Trophoblast cell (in vitro differentiated cells and primary cell): ENCODE measurements around the gene SLC6A4.

Experiments used
- DNase-seq, 2 donors: peaks; one replicate each; pipeline ENCODE4 v3.0.0-alpha.2; 2016
- H2AFZ ChIP-seq: 2 replicates; pipeline ENCODE4 v1.6.1; 2013; ENCODE audit warnings: low read length, moderate library complexity, mild to moderate bottlenecking; ENCODE audit not compliant: insufficient read depth, poor library complexity
- H2AK5ac ChIP-seq: 2 replicates; pipeline ENCODE4 v1.6.1; 2013; ENCODE audit warnings: mild to moderate bottlenecking, low read length
- H2BK120ac ChIP-seq: 2 replicates; pipeline ENCODE4 v1.6.1; 2013; ENCODE audit warnings: low read length, mild to moderate bottlenecking, moderate library complexity; ENCODE audit not compliant: insufficient read depth, poor library complexity
- H2BK12ac ChIP-seq: 2 replicates; pipeline ENCODE4 v1.6.1; 2013; ENCODE audit warnings: mild to moderate bottlenecking, low read length, moderate library complexity
- H2BK5ac ChIP-seq: 2 replicates; pipeline ENCODE4 v1.6.1; 2013; ENCODE audit warnings: low read length, low read depth, moderate library complexity, mild to moderate bottlenecking; ENCODE audit not compliant: poor library complexity
- H3K14ac ChIP-seq: 2 replicates; pipeline ENCODE4 v1.6.1; 2013; ENCODE audit warnings: mild to moderate bottlenecking, low read length
- H3K18ac ChIP-seq: 2 replicates; pipeline ENCODE4 v1.6.1; 2013; ENCODE audit warnings: mild to moderate bottlenecking, low read length
- H3K23ac ChIP-seq: 2 replicates; pipeline ENCODE4 v1.6.1; 2013; ENCODE audit warnings: low read length
- H3K27ac ChIP-seq: 2 replicates; pipeline ENCODE4 v1.5.1; 2013; ENCODE audit warnings: low read depth, mild to moderate bottlenecking, inconsistent platforms, low read length, moderate library complexity
- H3K27me3 ChIP-seq: 2 replicates; pipeline ENCODE4 v1.6.1; 2013; ENCODE audit warnings: inconsistent platforms, mild to moderate bottlenecking, low read length, moderate library complexity; ENCODE audit not compliant: insufficient read depth
- H3K36me3 ChIP-seq, 2 experiments: 1 replicate in 1 of 2; 2 replicates in 1 of 2; pipeline ENCODE4 v1.6.1; 2013; ENCODE audit warnings: low read length in 2 of 2, mild to moderate bottlenecking in 2 of 2, moderate library complexity in 1 of 2; ENCODE audit not compliant: insufficient read depth in 2 of 2, control insufficient read depth in 1 of 2
- H3K4ac ChIP-seq: 2 replicates; pipeline ENCODE4 v1.6.1; 2013; ENCODE audit warnings: low read depth, mild to moderate bottlenecking, low read length, moderate library complexity
- H3K4me1 ChIP-seq, 2 experiments: 1 replicate in 1 of 2; 2 replicates in 1 of 2; pipeline ENCODE4 v1.6.1; 2013; ENCODE audit warnings: low read length in 2 of 2, mild to moderate bottlenecking in 2 of 2, moderate library complexity in 1 of 2; ENCODE audit not compliant: insufficient read depth in 2 of 2, control insufficient read depth in 1 of 2
- H3K4me2 ChIP-seq: 2 replicates; pipeline ENCODE4 v1.6.1; 2013; ENCODE audit warnings: inconsistent platforms, mild to moderate bottlenecking, low read length, moderate library complexity
- H3K4me3 ChIP-seq: 2 replicates; pipeline ENCODE4 v1.5.1; 2013; ENCODE audit warnings: mild to moderate bottlenecking, low read depth, low read length, inconsistent platforms
- H3K79me1 ChIP-seq: one replicate; pipeline ENCODE4 v1.6.1; 2013; ENCODE audit warnings: low read length
- H3K79me2 ChIP-seq: 2 replicates; pipeline ENCODE4 v1.6.1; 2013; ENCODE audit warnings: low read length, mild to moderate bottlenecking; ENCODE audit not compliant: control insufficient read depth, insufficient read depth, poor library complexity
- H3K9ac ChIP-seq: 2 replicates; pipeline ENCODE4 v1.6.1; 2013; ENCODE audit warnings: mild to moderate bottlenecking, low read length
- H3K9me3 ChIP-seq: 2 replicates; pipeline ENCODE4 v1.6.1; 2013; ENCODE audit warnings: low read depth, mild to moderate bottlenecking, control low read depth, inconsistent platforms, low read length; ENCODE audit not compliant: insufficient read depth
- H4K12ac ChIP-seq: 2 replicates; pipeline ENCODE4 v1.6.1; 2013; ENCODE audit warnings: low read depth, mild to moderate bottlenecking, low read length, moderate library complexity
- H4K8ac ChIP-seq: 2 replicates; pipeline ENCODE4 v1.6.1; 2013; ENCODE audit warnings: low read depth, mild to moderate bottlenecking, low read length, moderate library complexity
- H4K91ac ChIP-seq: one replicate; pipeline ENCODE4 v1.6.1; 2013; ENCODE audit warnings: low read depth, mild to moderate bottlenecking, low read length, moderate library complexity
- WGBS: extraction: QIAGEN DNeasy Blood & Tissue Kit; methylation state at CpG from one replicate; pipeline ENCODE4 v1.1.7; 2013; ENCODE audit warnings: missing lambda C conversion rate; ENCODE audit not compliant: insufficient read length, insufficient coverage; ENCODE audit errors: extremely low coverage; 5-methylcytosine and 5-hydroxymethylcytosine counted together

SLC6A4 gene

GRCh38 chr17:30263552-30264333 is 28.2 kb upstream of the SLC6A4 start:
- H3K79me2 ChIP-seq: no peaks in the 10 kb centered on the region
- no peak overlapping the region for H3K4me3 ChIP-seq
- H3K23ac ChIP-seq: no peak overlapping the region
- no peaks in the 10 kb centered on the region for H3K9me3 ChIP-seq
- no peak overlapping the region for H2AFZ ChIP-seq
- no peak overlapping the region for H2AK5ac ChIP-seq
- H2BK12ac ChIP-seq: no peak overlapping the region
- H2BK120ac ChIP-seq: no peak overlapping the region
- no peak overlapping the region for H3K18ac ChIP-seq
- DNase-seq: peak in 1 of 2 donors; percentile 70
- no peak overlapping the region for H4K12ac ChIP-seq
- no peak overlapping the region for H3K4ac ChIP-seq
- H3K36me3 ChIP-seq: peaks cover 3 to 14% of the 10 kb centered on the region in 2 experiments
- no peak overlapping the region for H3K4me2 ChIP-seq
- no peak overlapping the region for H3K9ac ChIP-seq
- no CpG with 5 or more reads among the region's 2 CpGs for WGBS
- peaks cover 2 to 5% of the 10 kb centered on the region in 2 experiments for H3K4me1 ChIP-seq
- H2BK5ac ChIP-seq: no peak overlapping the region
- H3K27me3 ChIP-seq: no peaks in the 10 kb centered on the region
- no peak overlapping the region for H4K8ac ChIP-seq
- H3K27ac ChIP-seq: no peak overlapping the region
- no peak overlapping the region for H4K91ac ChIP-seq
- no peak overlapping the region for H3K14ac ChIP-seq
- no peaks in the 10 kb centered on the region for H3K79me1 ChIP-seq

DNA sequence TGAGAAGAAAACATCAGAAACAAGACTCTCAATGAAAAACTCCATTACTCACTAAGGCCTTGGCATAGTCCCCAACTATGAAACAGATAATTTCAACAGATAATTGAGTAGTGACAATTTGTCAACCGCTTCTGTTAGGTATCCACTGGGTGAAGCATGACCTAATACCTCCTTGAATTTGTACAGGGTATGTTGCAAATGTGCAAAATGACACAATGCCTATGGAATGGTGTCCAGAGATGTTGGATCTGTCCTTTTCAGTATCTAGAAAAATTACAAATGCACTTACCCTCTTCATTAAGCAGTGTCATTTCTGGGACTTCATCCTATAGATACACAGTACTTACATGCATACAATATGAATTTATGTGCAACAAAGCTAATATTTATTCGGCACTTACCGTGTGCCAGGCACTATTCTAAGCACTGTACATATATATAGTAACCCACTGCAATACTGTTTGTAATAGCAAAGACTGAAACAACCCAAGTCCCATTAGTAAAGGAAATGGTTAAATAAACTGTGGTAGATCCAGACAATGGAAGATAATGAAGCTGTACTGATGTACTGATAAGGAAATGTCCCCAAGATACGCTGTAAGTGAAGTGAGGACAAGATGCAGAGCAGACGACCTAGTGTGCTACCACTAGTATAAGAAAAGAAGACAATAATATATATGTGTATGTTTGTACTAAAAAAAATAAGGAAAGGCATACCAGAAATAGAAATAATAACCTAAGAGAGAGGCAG is 21.4 kb upstream of the SLC6A4 start:
- Histone ChIP-seq H4K12ac (no peak overlapping the region), H3K4me1 (peaks cover 2 to 18% of the 10 kb centered on the region in 2 experiments), H3K4me3 (no peak overlapping the region), H3K9me3 (no peaks in the 10 kb centered on the region), H4K91ac (no peak overlapping the region), H2BK120ac (no peak overlapping the region), H3K36me3 (no peaks in the 10 kb centered on the region), H3K27me3 (no peaks in the 10 kb centered on the region), H3K23ac (no peak overlapping the region), H3K79me2 (no peaks in the 10 kb centered on the region), H3K27ac (no peak overlapping the region), H3K4me2 (no peak overlapping the region), H2BK12ac (no peak overlapping the region), H3K18ac (no peak overlapping the region), H2BK5ac (no peak overlapping the region), H4K8ac (no peak overlapping the region), H3K79me1 (no peaks in the 10 kb centered on the region), H2AK5ac (no peak overlapping the region), H2AFZ (no peak overlapping the region), H3K14ac (no peak overlapping the region), H3K4ac (no peak overlapping the region), H3K9ac (no peak overlapping the region)
- WGBS: no CpG with 5 or more reads among the region's 5 CpGs
- peak; percentile 41 to 83 for DNase-seq

- Histone ChIP-seq H2AFZ (no peak overlapping the region), H3K9me3 (no peaks in the 10 kb centered on the region), H3K9ac (no peak overlapping the region), H3K79me1 (no peaks in the 10 kb centered on the region), H3K18ac (no peak overlapping the region), H4K91ac (no peak overlapping the region), H2BK120ac (no peak overlapping the region), H3K4me3 (no peak overlapping the region), H3K4ac (no peak overlapping the region), H2AK5ac (no peak overlapping the region), H3K27ac (no peak overlapping the region), H3K36me3 (no peaks in the 10 kb centered on the region), H4K12ac (no peak overlapping the region), H3K4me1 (peaks cover under 1 to 17% of the 10 kb centered on the region in 2 experiments), H3K14ac (no peak overlapping the region), H2BK12ac (no peak overlapping the region), H3K23ac (no peak overlapping the region), H4K8ac (no peak overlapping the region), H3K27me3 (no peaks in the 10 kb centered on the region), H3K4me2 (no peak overlapping the region), H3K79me2 (no peaks in the 10 kb centered on the region), H2BK5ac (no peak overlapping the region)
- WGBS: no CpG with 5 or more reads among the region's 1 CpG
- no peak for DNase-seq
Measured at GRCh38 chr17:30254150-30254549, 18.7 kb upstream of the SLC6A4 start.

- Histone ChIP-seq H3K4me1 (peaks cover 0 to 9% of the 10 kb centered on the region in 2 experiments), H3K4me3 (no peak overlapping the region), H4K12ac (no peak overlapping the region), H2BK120ac (no peak overlapping the region), H3K36me3 (peaks cover 3 to 5% of the 10 kb centered on the region in 2 experiments), H3K27ac (no peak overlapping the region), H3K27me3 (no peaks in the 10 kb centered on the region), H4K91ac (no peak overlapping the region), H3K79me2 (no peaks in the 10 kb centered on the region), H3K79me1 (no peaks in the 10 kb centered on the region), H3K4ac (no peak overlapping the region), H2AFZ (no peak overlapping the region), H2BK12ac (no peak overlapping the region), H2BK5ac (no peak overlapping the region), H3K18ac (no peak overlapping the region), H3K9ac (no peak overlapping the region), H3K9me3 (no peaks in the 10 kb centered on the region), H4K8ac (no peak overlapping the region), H3K23ac (no peak overlapping the region), H2AK5ac (no peak overlapping the region), H3K14ac (no peak overlapping the region), H3K4me2 (no peak overlapping the region)
- peak; percentile 48 for DNase-seq
- no CpG with 5 or more reads among the region's 7 CpGs for WGBS
Measured at GRCh38 chr17:30253312-30253711, 17.8 kb upstream of the SLC6A4 start.
